NOMO-1 treated with dmso at 0.1 percent for 144 hours (cell line): ENCODE measurements around the gene TADA2A.
A peak's percentile ranks its signal among the peaks of the same experiment; 100 is the strongest.

Source experiments
- DNase-seq: peaks from one replicate; lab custom pipeline; 2025; ENCODE audit not compliant: unreplicated experiment; lab: John Stamatoyannopoulos, UW

The TADA2A gene, protein sequence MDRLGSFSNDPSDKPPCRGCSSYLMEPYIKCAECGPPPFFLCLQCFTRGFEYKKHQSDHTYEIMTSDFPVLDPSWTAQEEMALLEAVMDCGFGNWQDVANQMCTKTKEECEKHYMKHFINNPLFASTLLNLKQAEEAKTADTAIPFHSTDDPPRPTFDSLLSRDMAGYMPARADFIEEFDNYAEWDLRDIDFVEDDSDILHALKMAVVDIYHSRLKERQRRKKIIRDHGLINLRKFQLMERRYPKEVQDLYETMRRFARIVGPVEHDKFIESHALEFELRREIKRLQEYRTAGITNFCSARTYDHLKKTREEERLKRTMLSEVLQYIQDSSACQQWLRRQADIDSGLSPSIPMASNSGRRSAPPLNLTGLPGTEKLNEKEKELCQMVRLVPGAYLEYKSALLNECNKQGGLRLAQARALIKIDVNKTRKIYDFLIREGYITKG

DNA sequence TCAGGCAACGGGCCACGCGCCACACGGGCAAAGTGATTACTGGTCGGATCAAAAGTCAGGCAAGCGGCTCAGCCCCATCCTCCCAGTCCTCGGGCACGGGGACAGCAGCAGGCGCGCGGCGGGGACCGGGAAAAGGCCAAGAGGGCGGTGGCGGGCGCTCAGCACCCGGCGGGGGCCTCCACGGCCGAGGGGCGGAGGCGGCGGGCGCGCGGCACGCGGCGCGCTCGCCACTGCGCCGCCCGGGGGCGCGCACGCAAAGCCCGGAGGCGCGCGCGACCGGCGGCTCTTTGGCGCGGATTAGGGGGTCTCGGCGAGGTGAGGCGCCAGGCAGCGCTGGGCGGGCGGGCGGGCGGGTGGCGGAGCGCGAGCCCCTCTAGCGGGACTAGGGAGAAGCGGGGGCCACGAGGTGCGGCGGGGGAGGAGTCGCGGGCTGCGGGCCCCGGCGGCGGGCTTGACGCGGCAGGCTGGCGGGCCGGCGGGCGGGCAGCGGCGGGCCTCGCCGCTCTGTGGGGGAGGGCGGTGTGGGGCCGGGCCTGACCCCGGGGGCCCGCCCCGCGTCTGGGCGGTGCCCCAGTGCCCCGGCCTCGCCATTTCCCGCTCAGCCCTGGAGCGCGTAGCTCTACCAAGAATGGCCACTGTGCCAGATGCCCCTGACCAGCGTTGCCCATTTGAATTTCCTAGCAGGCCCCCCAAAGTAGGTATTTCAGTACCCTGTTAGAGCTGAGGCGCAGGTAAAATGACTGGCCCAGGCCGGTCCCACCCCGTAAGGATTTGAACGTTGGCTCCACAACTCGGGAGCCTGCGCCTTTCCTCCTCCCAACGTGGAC lies at the start of gene TADA2A, which contains the start of gene ACACA:
TSS of gene TADA2A (plus strand) at position 252 of the 827 bp plus-strand sequence. CDS start 4,480 bp downstream, outside the sequence.
TSS of gene ACACA (minus strand) at position 202 of the 827 bp plus-strand sequence. CDS start 537 bp downstream, outside the sequence.
- DNase-seq: peak; percentile 71

DNA sequence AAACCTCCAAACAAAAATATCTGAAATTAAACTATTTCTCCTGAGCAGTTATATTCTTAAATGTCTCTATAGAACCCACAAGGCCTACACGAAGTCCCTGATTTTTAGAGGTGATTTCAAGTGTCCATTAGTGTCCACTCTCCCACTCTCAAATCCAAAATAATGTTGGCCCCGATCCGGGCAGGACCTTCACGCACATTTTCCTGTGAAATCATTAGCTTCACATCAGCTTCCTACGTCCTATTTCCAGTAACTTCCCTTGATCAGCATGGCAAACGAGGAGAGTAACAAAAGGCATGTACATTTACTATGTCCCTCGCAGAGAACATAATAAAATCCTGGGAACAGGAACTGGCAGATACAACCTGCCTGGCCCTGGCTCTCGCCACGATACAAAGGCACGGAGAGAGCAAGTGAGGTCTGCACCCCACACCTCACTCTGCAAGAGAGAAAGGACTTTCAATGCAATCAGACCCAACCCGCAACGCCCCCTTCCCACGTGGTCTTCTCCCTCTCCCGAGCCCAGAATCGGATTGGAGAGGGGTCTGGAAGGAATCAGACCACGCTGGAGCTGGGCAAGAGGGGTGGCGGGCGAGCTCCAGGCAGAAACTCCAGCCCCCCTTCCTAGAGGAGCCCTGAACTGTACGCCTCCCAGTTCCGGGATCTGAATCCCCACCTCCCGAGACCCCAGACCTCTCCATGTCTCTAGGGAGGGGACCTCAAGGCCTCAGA lies 48.4 kb upstream of the TADA2A start:
- DNase-seq: no peak

DNA sequence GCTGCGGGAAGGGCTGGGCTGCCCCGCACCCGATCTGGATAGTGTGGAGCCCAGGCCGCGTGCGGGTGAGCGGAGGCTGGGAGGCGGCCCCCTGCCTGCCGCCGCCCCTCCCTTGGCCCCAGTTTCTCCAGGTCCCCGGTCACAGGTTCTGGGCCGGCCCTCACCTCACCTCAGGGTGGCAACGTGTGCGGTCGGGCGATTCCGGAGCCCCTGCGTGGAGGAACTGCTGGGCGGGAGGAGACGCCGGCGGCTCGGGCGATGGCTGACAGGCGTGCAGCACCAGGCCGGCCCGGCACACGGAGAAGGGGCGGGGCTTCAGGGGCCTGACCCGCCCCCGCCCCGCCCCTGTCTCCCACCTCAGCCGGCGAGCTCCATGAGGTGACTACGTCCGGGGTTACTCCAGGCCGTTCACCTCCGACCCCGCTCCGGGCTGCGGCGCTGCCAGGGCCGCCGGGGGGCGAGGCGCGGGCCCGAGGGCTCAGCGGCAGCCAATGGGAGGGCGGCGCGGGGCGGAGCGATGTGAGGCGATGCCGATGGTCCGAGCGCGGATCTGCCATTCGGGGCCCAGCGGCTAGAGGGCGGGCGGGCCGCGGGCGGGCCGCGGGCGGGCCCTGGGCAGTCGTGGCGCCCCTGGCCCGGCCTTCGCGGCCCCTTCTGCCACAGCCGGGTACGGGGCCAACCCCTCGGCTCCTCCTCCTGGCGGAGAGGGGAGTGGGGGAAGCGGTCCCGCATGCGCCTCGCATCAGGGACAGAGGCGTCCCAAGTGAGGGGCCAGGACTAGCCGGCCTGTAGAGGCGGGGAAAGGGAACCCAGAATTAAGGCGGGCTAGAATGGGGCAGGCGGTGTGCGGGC lies 47.6 kb upstream of the TADA2A start:
- peak; percentile 96 for DNase-seq

DNA sequence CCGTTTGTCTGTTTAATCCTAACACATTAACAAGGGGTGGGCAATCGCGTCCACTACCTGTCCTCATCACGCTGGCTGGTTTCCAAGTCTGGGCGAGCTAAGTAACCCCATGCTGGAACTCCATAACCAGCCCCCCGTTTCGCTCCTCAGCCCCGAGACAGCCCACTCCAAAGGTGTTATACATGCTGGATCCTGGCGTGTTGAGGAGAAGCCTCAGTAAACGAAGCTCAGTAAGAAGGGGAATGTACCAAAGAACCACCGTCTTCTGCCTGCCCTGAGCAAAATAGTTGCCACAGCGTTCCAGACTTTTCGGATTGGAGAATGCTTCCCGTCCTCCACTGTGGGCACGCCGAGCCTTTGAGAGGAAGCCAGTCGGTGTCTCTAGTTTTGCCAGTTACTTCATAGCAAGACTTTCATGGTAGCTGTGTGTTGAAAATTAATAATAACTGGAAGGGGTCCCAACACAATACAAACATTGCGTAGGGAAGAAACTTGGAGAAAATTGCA lies 47.0 kb upstream of the TADA2A start:
- DNase-seq: no peak

DNA sequence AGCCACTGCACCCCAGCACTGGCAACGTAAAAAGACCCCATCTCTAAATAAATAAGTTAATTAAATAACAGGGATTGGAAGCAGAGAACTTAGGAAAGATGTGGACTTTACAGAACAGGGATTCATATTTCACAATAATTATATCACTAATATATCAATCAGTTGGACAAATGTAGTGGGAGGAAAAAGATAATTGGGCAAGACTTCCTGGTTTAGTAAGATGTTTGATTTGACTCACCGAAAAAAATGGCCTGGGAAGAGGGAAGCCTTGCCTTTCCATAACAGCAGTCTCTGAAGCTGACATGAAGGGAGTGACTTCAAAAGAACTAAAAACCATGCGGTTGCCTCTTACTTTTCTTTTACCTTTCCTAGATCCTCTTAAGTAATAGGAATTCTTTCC lies 46.1 kb upstream of the TADA2A start:
- DNase-seq: no peak

DNA sequence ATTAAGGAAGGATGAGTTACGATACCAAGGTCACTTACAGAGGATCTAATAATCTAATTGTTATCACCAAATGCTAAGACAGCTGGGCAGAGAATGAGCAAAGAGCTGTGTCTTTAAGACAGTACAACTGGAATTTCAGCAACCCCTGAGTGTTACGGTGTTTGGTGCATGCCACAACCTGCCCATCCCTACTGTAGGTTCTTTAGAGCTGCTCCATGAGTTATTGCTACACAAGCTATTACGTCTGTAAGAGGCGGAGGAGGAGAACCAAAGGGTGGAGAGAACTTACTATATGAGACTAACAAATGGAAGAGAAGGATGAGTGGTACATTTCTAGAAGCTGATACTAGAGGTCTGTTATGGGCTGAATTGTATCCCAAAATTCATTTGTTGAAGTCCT lies 45.1 kb upstream of the TADA2A start:
- peak; percentile 23 for DNase-seq

DNA sequence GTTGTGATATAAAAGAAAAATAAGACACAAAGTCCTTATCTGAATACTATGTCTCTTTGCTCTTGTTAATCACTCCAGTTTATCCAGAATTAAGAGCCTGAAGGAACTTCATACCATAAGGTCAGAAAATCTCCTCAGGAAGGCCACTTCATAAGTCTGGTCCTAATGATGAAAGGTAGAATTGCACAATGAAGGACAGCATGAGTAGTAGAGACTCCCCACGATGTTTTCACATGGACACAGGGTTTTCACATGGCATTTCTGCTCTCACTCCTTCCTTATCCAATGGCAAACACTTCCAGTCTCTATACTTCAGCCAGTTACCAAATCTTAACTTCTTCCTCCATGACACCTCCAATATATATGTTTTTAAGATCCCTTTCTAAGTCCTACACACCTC lies 41.1 kb upstream of the TADA2A start:
- no peak for DNase-seq

DNA sequence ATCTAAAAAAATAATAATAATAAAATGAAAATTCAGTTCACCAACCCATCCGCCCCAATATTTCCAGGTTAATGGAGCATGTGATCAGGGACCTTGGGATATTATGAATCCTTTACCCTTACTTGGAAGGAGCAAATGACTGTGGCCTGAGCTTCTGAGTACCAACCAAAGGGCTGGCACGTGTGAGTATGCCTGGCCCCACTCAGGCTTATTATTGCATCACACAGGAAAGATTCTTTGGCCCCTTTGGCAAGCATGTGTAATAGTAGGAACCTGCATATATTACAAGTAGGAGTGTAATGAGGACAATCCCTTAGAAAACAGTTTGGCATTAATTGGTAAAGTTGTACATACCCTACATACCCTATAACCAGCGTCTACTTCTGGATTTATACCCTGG lies 38.1 kb upstream of the TADA2A start:
- peak; percentile 20 for DNase-seq

DNA sequence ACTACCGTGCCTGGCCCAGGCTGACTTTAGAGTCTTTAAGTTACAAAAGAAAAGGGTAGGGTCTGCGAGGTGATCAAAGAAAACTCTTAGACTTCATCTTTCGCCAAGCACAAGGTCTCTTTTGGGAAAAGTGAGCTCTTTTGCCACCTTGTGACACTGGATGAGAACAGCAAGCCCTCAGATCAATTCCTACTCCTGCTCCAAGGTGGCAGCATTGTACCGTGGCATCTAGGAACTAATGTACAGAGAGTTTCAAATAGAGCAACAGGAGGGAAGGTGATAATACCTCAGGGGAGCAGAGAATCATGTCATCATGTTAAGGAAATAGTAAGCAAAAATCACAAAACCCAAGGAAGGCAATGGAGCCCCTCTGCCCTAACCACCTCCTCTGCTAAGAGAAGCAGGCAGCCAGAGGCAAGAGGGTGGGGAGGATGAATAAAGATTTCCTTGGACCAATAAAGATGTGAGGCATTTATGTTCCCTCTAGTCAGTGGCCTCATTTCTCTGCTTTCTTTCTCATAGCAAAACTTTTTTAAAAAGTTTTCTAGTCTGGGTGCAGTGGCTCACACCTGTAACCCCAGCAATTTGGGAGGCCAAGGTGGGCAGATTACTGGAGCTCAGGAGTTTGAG lies 33.0 kb upstream of the TADA2A start:
- DNase-seq: peak; percentile 53

DNA sequence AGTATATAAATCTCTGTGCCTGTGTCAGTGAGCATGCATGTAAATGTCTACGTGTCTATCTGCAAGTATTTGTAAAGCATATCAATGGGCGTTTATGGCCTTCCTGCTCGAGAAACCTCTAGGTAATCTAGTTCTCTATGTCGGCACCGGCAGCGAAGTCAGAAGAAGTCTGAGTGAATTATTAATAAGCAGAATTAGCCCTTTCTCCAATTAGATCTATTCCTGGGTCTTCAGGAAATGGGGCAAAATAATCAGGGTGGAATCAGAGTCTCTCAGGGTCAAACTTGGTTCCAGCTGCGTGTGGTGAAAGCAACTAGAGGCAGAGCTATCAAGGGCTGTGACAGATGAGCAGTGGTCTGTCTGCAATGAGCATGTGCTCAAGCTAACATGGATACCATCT lies 31.0 kb upstream of the TADA2A start, which contains the start of gene C17orf78:
TSS of gene C17orf78 (plus strand) at position 280 of the 400 bp plus-strand sequence. CDS start at position 388, 108 bp downstream.
- no peak for DNase-seq

DNA sequence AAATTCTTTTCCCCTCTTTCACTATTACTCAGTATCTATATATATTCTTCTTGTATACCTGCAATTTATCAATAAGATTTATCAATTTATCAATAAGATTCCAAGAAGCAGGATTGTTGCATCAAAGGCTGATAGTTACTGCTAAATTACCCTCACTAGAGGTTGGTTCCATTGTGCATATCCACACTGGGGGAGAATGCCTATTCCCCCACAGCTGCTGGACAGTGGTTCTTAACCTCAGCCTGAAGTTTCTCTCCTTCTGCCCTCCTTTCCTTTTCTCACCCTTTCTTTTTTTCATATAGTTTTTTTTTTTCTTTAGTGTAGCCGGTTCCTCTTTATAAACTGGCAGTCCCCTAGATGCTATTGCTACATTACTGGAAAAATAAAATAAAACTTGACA lies 24.6 kb upstream of the TADA2A start:
- DNase-seq: no peak

DNA sequence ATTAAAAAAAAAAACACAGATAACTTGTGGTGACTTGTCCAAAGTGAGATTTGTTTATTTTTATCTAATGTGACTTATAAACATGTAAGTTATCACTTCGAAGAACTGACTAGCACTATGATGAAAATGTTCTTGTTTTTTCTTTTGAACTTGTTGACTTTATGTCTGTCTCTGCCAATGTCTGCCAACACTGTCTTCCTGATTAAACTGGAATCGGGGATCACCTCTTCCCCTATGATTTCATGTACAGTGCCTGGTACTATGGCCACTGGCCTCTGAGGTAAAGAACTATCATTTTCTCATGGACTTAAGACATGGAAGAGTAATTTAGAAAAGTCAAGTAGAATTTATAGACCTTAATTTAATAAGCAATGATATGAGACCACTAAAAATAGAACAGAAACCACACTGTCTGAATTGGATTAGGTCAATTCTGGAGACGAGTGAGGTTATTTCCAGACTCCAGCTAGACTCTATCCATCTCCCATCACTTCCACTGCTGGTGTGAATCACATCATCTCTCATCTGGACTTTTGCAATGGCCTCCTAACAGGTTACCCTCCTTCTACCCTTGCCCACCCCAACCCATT lies 22.0 kb upstream of the TADA2A start:
- no peak for DNase-seq

DNA sequence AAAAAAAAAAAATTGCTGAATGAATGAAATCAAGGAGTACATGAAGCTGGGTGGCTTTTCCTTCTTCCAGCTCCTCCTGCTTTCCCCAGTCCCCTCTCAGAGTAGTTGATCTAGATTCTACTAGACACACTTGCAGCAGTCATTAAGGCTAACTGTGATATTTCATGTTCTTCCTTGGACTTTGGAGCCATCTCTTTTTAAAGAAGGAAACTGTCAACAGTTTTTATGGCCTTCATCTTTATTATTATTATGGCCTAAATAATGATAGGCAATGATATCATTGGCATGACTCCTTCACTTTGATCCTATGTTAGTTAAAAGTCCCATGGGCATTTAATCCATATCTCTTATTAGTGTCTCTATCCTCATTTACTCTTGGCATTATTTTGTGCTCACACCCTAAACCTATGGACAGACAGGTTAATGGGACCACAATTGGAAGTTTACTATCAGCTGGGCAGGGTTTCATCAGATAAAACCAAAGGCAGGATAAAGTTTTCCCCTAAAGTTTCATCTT lies 21.2 kb upstream of the TADA2A start:
- DNase-seq: no peak

DNA sequence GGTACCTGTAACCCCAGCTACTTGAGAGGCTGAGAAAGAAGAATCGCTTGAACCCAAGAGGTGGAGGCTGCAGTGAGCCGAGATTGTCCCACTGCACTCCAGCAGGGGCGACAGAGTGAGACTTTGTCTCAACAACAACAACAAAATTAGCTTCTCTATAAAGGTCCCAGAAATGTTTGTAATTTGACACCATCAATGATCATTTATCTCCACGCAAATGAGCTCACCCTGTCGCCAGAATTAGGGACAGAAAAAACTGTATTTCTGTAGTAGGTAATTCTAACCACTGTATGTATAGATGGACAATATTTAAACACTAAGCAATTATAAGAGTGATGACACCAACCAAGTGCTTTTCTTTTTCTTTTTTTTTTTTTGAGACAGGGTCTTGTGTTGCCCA lies 20.2 kb upstream of the TADA2A start:
- DNase-seq: no peak

DNA sequence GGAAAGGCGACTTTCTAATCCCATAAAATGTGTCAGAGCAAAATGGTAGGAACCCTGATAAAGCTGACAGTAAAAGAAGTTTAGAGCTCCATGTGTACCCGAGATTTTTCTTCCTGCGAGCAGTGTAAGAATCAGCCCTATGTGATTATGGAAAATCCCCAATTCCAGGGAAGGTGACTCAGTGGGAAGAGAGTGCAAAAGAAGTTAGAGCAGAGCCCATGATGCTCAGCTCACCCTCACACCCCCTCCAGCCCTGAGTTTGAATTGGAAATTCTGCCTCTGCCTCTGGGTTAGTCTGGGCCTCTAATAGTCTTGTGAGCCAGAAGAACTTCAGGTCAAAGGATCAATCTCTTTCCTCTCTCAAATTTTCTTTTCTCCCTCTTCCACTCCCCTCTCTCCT lies 18.4 kb upstream of the TADA2A start:
- DNase-seq: no peak

DNA sequence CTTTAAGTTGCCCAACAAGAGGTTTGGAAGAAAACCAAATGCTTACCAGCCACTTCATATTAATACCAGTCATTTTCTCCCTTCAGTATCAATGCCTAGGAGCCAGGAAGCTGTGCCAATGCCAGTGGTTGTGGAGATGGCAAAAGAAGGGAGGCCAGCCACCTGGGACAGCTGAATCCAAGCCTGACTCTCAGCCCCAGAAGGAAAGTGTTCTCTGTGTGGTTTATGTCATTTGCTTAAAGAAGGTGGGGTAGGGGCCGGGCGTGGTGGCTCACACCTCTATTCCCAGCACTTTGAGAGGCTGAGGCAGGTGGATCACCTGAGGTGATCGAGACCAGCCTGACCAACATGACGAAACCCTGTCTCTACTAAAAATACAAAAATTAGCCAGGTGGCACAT lies 17.5 kb upstream of the TADA2A start:
- DNase-seq: no peak

DNA sequence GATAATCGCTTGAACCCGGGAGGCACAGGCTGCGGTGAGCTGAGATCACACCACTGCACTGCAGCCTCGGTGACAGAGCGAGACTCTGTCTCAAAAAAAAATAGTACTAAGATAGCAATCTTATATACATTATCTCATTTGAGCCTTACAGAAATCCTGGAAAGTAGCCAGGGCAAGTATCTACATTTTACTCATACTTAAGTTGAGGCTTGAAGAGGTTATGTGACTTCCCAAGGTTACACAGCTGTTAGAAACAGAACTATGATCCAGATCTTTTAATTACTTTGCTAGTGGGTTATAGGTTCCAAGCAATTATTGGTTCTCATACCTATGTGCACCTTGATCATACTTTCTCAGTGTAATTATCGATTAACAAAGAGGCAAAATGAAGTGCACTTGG lies 15.5 kb upstream of the TADA2A start:
- no peak for DNase-seq

DNA sequence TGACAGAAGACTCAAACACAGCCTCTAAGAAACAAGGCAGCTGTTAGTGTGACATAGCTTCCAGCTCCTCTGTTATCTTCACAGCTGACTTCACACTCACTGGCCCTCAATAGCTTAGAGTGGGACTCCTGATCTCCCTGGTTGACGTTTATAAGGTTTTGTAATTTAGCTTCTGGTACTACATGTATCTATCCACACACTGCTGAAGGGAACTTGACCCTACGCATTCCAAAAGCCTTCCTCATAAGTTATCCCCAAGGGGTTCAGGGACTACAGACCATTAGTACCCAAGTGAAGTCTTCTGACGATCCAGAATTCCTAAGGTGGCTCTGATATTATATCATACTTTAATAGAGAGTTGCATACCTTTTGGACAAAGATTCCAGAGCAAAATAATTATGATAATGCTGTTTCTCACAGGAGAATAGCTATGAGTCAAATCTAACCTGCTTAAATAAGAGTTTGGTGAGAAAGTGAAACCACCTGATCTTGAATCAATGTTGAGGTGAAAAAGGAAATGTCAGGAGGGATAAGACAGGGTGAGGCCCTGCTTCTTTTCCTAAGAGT lies 14.6 kb upstream of the TADA2A start:
- no peak for DNase-seq

DNA sequence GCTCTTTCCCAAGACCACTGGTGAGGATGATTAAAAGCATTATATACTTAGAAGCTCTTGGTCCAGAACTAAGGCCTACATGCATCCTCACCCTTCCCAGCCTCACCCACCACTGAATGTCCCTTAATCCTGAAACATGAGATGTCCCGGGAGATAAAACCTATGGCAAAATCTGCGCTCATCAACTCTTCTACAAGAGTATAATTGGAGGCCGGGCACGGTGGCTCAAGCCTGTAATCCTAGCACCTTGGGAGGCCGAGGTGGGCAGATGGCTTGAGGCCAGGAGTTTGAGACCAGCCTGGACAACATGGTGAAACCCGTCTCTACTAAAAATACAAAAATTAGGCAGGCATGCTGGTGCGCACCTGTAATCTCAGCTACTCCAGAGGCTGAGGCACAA lies 13.3 kb upstream of the TADA2A start:
- no peak for DNase-seq
